HepG2 (cell line): Measurements from ENCODE around the gene MINDY2. TPM values are rescaled to one million over a fixed set of nuclear protein-coding genes. Genes with fewer than 3 reads are reported as not detected.
A peak's percentile ranks its signal among the peaks of the same experiment; 100 is the strongest.

Experiments used
- E2F1 ChIP-seq: sonication (generic); formaldehyde crosslinking; IDR thresholded peaks from 2 replicates; pipeline ENCODE4 v1.5.0; 2020; ENCODE audit warnings: missing genetic modification reagents
- HDAC2 ChIP-seq: sonication (generic); formaldehyde crosslinking; IDR thresholded peaks from 2 replicates; pipeline ENCODE4 v1.4.0; 2020; ENCODE audit warnings: missing genetic modification reagents
- KAT2B ChIP-seq: fragments of 150-350 bp; IDR thresholded peaks from 2 replicates; pipeline ENCODE4 v1.6.1; 2014; ENCODE audit warnings: low read depth, low read length, borderline replicate concordance
- KIAA2018 ChIP-seq: sonication (generic); formaldehyde crosslinking; IDR thresholded peaks from 2 replicates; pipeline ENCODE4 v1.5.0; 2020; ENCODE audit warnings: mild to moderate bottlenecking, missing genetic modification reagents, borderline replicate concordance
- KLF12 ChIP-seq: sonication (generic); formaldehyde crosslinking; IDR thresholded peaks from 2 replicates; pipeline ENCODE4 v1.4.0; 2020; ENCODE audit warnings: missing genetic modification reagents, borderline replicate concordance
- PHF8 ChIP-seq: sonication (generic); formaldehyde crosslinking; IDR thresholded peaks from 2 replicates; pipeline ENCODE4 v1.5.0; 2020; ENCODE audit warnings: missing genetic modification reagents
- SOX6 ChIP-seq, 2 experiments: fragments of 450-650 bp in 1 of 2; sonication (generic) in 1 of 2; formaldehyde crosslinking in 1 of 2; IDR thresholded peaks; 2 replicates each; pipeline versions ENCODE4 v1.4.0 to v1.6.1; 2017 to 2020; ENCODE audit warnings: antibody characterized with exemption in 1 of 2, mild to moderate bottlenecking in 1 of 2, missing genetic modification reagents in 1 of 2
- TRIM22 ChIP-seq: fragments of 450-650 bp; IDR thresholded peaks from 2 replicates; pipeline ENCODE4 v1.6.1; 2017
- ZBTB2 ChIP-seq: sonication (generic); formaldehyde crosslinking; IDR thresholded peaks from 2 replicates; pipeline ENCODE4 v1.8.0; 2022; ENCODE audit warnings: low read depth, missing genetic modification reagents
- ZBTB46 ChIP-seq: sonication (generic); formaldehyde crosslinking; IDR thresholded peaks from 2 replicates; pipeline ENCODE4 v1.4.0; 2020; ENCODE audit warnings: mild to moderate bottlenecking, missing genetic modification reagents, borderline replicate concordance
- ZFP1 ChIP-seq: IDR thresholded peaks from 2 replicates; pipeline ENCODE4 v1.6.1; 2016
- ZFYVE20 ChIP-seq: sonication (generic); formaldehyde crosslinking; IDR thresholded peaks from 2 replicates; pipeline ENCODE4 v1.8.0; 2023; ENCODE audit warnings: low read depth, mild to moderate bottlenecking, moderate library complexity, missing genetic modification reagents, borderline replicate concordance
- polyA plus RNA-seq, 8 experiments: library from polyadenylated mRNA; depleted of rRNA in 3 of 8; stranded (reverse) in 7 of 8; unstranded in 1 of 8; fragments of >200 nt; fragmentation: Illumina TruSeq in 4 of 8; extraction: Trizol in 4 of 8; gene quantifications; 2 replicates each; pipeline versions ENCODE4 v1.2.1 to v1.2.3, GENCODE V29; 2011 to 2016; ENCODE audit warnings: low read depth in 4 of 8, missing spikeins in 1 of 8, mixed read lengths in 1 of 8; ENCODE audit not compliant: insufficient read depth in 1 of 8
- total RNA-seq, 5 experiments: library from RNA; depleted of rRNA; stranded (reverse); fragments of >200 nt; fragmentation: Illumina TruSeq; extraction: Trizol; gene quantifications; 2 replicates each; pipeline ENCODE4 v1.2.3, GENCODE V29; 2016; ENCODE audit warnings: low read depth in 1 of 5

The MINDY2 gene
- total and polyA plus RNA-seq, 2 of the 13 experiments (the other 11 are each of a cell fraction or from before 2014, with no cell fraction given) = 7.2 to 12.6 TPM

- TF ChIP-seq TRIM22 (no peak), KLF12 (CRISPR knock-in tag) (peak; percentile 79), SOX6 (IDR thresholded peaks at IDR 0.05) (no peak), SOX6 (CRISPR knock-in tag; IDR thresholded peaks at IDR 0.05) (peak; percentile 85), KIAA2018 (CRISPR knock-in tag) (no peak), KAT2B (no peak), ZBTB2 (CRISPR knock-in tag) (peak; percentile 28; the same call in 1 of the 2 replicates), ZBTB46 (CRISPR knock-in tag) (0 out of 2 replicates have a peak, but pooled peaks have one; percentile 18), HDAC2 (peak; percentile 32), E2F1 (peak; percentile 80; the same call in 1 of the 2 replicates), ZFP1 (CRISPR knock-in tag) (no peak), ZFYVE20 (CRISPR knock-in tag) (no peak), PHF8 (peak; percentile 92)
Observed at GRCh38 chr15:58770857-58771620, at the start of gene MINDY2 (continued).
